Measurements from ENCODE around the gene ELL. TPM values are rescaled to one million over a fixed set of nuclear protein-coding genes. Genes with fewer than 3 reads are reported as not detected.

Gene ELL
- total RNA-seq, 1 experiment from 2014 or later: 17.0 TPM

DNA sequence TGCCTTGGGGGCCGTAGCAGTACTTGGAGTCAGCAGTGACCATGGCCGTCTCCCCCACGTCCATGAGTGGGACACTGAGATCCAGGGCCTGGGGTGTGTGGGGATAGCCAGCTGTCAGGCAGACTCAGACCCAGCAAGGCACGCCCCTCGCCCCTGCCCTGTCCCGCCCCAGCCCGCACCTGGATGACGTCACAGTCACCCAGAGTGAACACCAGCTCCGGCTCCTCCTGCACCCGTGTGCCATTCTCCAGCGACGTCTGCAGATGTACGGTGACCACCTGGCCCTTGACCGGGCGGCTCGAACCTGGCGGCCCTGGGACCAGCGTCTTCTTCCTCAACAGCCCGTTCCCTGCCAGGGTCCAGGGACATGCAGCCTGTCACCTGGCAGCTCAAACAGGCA, 17.5 kb upstream of the ELL start:
- Histone ChIP-seq H3K9me3 (ENCODE audit: control insufficient read depth, low read depth, low read length) (no peaks in the 10 kb centered on the region), H3K4me2 (ENCODE audit: insufficient read depth, insufficient read length, low read length) (no peak overlapping the region), H3K4me1 (ENCODE audit: insufficient read depth, low read length) (0 out of 2 replicates have a peak, but pooled peaks cover 2% of the 10 kb centered on the region), H4K8ac (replicated peaks; ENCODE audit: insufficient read length, low read depth, low read length) (no peak overlapping the region), H3K14ac (ENCODE audit: insufficient read depth, low read length) (no peak overlapping the region), H2BK5ac (ENCODE audit: insufficient read length, low read length) (no peak overlapping the region), H2BK20ac (ENCODE audit: low read depth, low read length, poor library complexity, severe bottlenecking) (no peak overlapping the region), H4K20me1 (ENCODE audit: control insufficient read depth, insufficient read depth, insufficient read length) (no peaks in the 10 kb centered on the region), H3K23ac (ENCODE audit: insufficient read length, low read depth, low read length) (no peak overlapping the region), H3K9ac (ENCODE audit: extremely low read depth, insufficient read length, low read length) (no peak overlapping the region), H3K4ac (ENCODE audit: low read depth, low read length) (no peak overlapping the region), H3T11ph (ENCODE audit: low read length) (no peak overlapping the region), H3K56ac (ENCODE audit: insufficient read length, low read depth, low read length) (no peak overlapping the region), H4K5ac (ENCODE audit: insufficient read length, low read depth, low read length) (no peak overlapping the region), H3K79me2 (ENCODE audit: insufficient read depth, low read length) (no peaks in the 10 kb centered on the region), H3K79me1 (ENCODE audit: insufficient read depth, low read depth, low read length, poor library complexity, severe bottlenecking) (peaks cover 3% of the 10 kb centered on the region), H2BK120ac (ENCODE audit: low read depth, low read length, poor library complexity, severe bottlenecking) (no peak overlapping the region), H2AFZ (ENCODE audit: low read length) (no peak overlapping the region), H2AK5ac (ENCODE audit: insufficient read length, low read length) (no peak overlapping the region), H3K18ac (ENCODE audit: insufficient read length, low read depth, low read length) (no peak overlapping the region), H3K23me2 (ENCODE audit: insufficient read length, low read depth, low read length, poor library complexity, severe bottlenecking) (peaks cover 8% of the 10 kb centered on the region), H3K27ac (ENCODE audit: insufficient read length, low read depth, low read length) (no peak overlapping the region), H2BK15ac (ENCODE audit: low read depth, low read length) (no peak overlapping the region), H3K27me3 (ENCODE audit: insufficient read depth, low read length) (no peaks in the 10 kb centered on the region), H2BK12ac (ENCODE audit: insufficient read length, low read depth, low read length) (no peak overlapping the region), H4K91ac (ENCODE audit: insufficient read length, low read depth, low read length) (no peak overlapping the region)
- no peak overlapping the region for H3K4me3 Mint-ChIP-seq
- TF ChIP-seq, protein P1, sequence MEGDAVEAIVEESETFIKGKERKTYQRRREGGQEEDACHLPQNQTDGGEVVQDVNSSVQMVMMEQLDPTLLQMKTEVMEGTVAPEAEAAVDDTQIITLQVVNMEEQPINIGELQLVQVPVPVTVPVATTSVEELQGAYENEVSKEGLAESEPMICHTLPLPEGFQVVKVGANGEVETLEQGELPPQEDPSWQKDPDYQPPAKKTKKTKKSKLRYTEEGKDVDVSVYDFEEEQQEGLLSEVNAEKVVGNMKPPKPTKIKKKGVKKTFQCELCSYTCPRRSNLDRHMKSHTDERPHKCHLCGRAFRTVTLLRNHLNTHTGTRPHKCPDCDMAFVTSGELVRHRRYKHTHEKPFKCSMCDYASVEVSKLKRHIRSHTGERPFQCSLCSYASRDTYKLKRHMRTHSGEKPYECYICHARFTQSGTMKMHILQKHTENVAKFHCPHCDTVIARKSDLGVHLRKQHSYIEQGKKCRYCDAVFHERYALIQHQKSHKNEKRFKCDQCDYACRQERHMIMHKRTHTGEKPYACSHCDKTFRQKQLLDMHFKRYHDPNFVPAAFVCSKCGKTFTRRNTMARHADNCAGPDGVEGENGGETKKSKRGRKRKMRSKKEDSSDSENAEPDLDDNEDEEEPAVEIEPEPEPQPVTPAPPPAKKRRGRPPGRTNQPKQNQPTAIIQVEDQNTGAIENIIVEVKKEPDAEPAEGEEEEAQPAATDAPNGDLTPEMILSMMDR (conservative IDR thresholded peaks at IDR 0.05): no peak
- no peak overlapping the region for H3K27ac Mint-ChIP-seq
- no CpG with 5 or more reads among the region's 19 CpGs for WGBS (ENCODE audit: extremely low coverage, insufficient read length, low lambda C conversion rate)
- no peaks in the 10 kb centered on the region for H3K9me3 Mint-ChIP-seq
- peaks cover 22 to 67% (median 67%) of the 10 kb centered on the region in 3 experiments; a peak in 6 of 7 replicates for H3K36me3 Mint-ChIP-seq (ENCODE audit: insufficient read depth in 1 of 3, low read depth in 3 of 3)
- DNase-seq: no peak
- no peaks in the 10 kb centered on the region for H3K27me3 Mint-ChIP-seq (ENCODE audit: low read depth)
- H3K4me1 Mint-ChIP-seq: peaks cover 10 to 12% of the 10 kb centered on the region in 2 experiments
